HG03039 (cell line): Measurements from ENCODE around the gene SGTA.

Experiments
- ATAC-seq: cut with Tn5 transposase; IDR thresholded peaks from one replicate; pipeline ENCODE4 v1.9.1; 2021; ENCODE audit warnings: mild to moderate bottlenecking, moderate library complexity; ENCODE audit not compliant: unreplicated experiment

SGTA gene

GRCh38 chr19:2731181-2731995, 51.7 kb downstream of the SGTA start:
- ATAC-seq, result no peak

- no peak for ATAC-seq
Measured at GRCh38 chr19:2729943-2730818, 52.9 kb downstream of the SGTA start.

GRCh38 chr19:2728783-2729387, 54.2 kb downstream of the SGTA start:
- no peak for ATAC-seq

GRCh38 chr19:2727640-2727944, 55.5 kb downstream of the SGTA start:
- ATAC-seq, result no peak

GRCh38 chr19:2726904-2727639, 56.0 kb downstream of the SGTA start:
- no peak for ATAC-seq

- no peak for ATAC-seq
Measured at GRCh38 chr19:2726160-2726855, 56.8 kb downstream of the SGTA start.

- no peak for ATAC-seq
Measured at GRCh38 chr19:2724148-2724557, 58.9 kb downstream of the SGTA start.

- ATAC-seq, result no peak
Measured at GRCh38 chr19:2723747-2724146, 59.3 kb downstream of the SGTA start.

GRCh38 chr19:2723345-2723715, 59.7 kb downstream of the SGTA start:
- no peak for ATAC-seq

GRCh38 chr19:2722541-2723344, 60.3 kb downstream of the SGTA start:
- no peak for ATAC-seq

- ATAC-seq, result no peak
Measured at GRCh38 chr19:2721570-2722540, 61.2 kb downstream of the SGTA start.

GRCh38 chr19:2720777-2721569, 62.1 kb downstream of the SGTA start, which contains the start of gene DIRAS1:
DIRAS1 (minus strand) TSS chr19:2721372; CDS start chr19:2717806, 3,566 bp downstream.
- no peak for ATAC-seq

- ATAC-seq, result no peak
Measured at GRCh38 chr19:2719920-2720776, 62.9 kb downstream of the SGTA start.

- no peak for ATAC-seq
Measured at GRCh38 chr19:2719232-2719735, 63.8 kb downstream of the SGTA start.

- no peak for ATAC-seq
Measured at GRCh38 chr19:2717638-2718541, 65.2 kb downstream of the SGTA start.
